ENCODE results near the gene CYB561. TPM values are rescaled to one million over a fixed set of nuclear protein-coding genes. Genes with fewer than 3 reads are reported as not detected.
A peak's percentile ranks its signal among the peaks of the same experiment; 100 is the strongest.

CYB561 gene
- total and polyA plus RNA-seq, 2 of the 4 experiments (the other 2 are of a cell fraction): 2.5 to 3.0 TPM

GRCh38 chr17:63490329-63490728 is 44.2 kb upstream of the CYB561 start:
- POLR2A ChIA-PET (ENCODE audit: unreplicated experiment): no interaction called here
- ATAC-seq (ENCODE audit: low read depth) (no peak), DNase-seq (no peak)
- no peak overlapping the region for H3K23ac ChIP-seq (ENCODE audit: low read depth, low read length)
- H2BK5ac ChIP-seq (ENCODE audit: low read depth, low read length, poor library complexity, severe bottlenecking): no peak overlapping the region
- H2AK9ac ChIP-seq (replicated peaks; ENCODE audit: low read depth, low read length, poor library complexity): no peak overlapping the region
- H2AK5ac ChIP-seq (ENCODE audit: low read depth, low read length): no peak overlapping the region
- TF ChIP-seq RCOR1 (IDR thresholded peaks at IDR 0.05; ENCODE audit: insufficient replicate concordance, low read length) (no peak), NFE2L2 (IDR thresholded peaks at IDR 0.05; ENCODE audit: low read depth, low read length) (no peak), MAFK (IDR thresholded peaks at IDR 0.05; ENCODE audit: low read depth, low read length) (no peak), MAZ (IDR thresholded peaks at IDR 0.05; ENCODE audit: borderline replicate concordance, low read depth, low read length) (no peak), ELK1 (IDR thresholded peaks at IDR 0.05; ENCODE audit: borderline replicate concordance, low read depth, low read length) (no peak), FOS (IDR thresholded peaks at IDR 0.05; ENCODE audit: low read depth, low read length) (no peak)
- H4K91ac ChIP-seq (ENCODE audit: insufficient read depth, low read depth, low read length): no peak overlapping the region
- CTCF ChIA-PET: no interaction called here
- H3K27ac ChIP-seq (ENCODE audit: insufficient read depth, low read length): no peak overlapping the region
- dilution Hi-C loops (cut with HindIII; ENCODE audit: low sequenced_read_pairs, unreplicated experiment) (no loop called here), in situ Hi-C loops (cut with MboI; ENCODE audit: low sequenced_read_pairs) (no loop called here), intact Hi-C loops (cut with micrococcal nuclease) (no loop called here)
- H3K36me3 ChIP-seq (ENCODE audit: control insufficient read depth, insufficient read depth, low read length): no peaks in the 10 kb centered on the region
- H2BK15ac ChIP-seq (ENCODE audit: low read depth, low read length): no peak overlapping the region
- H3K4me2 ChIP-seq (ENCODE audit: low read depth, low read length): no peak overlapping the region
- H2BK120ac ChIP-seq (ENCODE audit: low read depth, low read length): no peak overlapping the region
- peaks cover 8% of the 10 kb centered on the region for H3K4me1 ChIP-seq (ENCODE audit: control insufficient read depth, insufficient read depth, low read length)
- H3K79me1 ChIP-seq (ENCODE audit: low read depth in 1 of 2, low read length in 2 of 2): no peaks in the 10 kb centered on the region
- H3K27me3 ChIP-seq (ENCODE audit: control insufficient read depth, insufficient read depth, low read length): peaks cover 9% of the 10 kb centered on the region; the same call in 1 of the 2 replicates
- H3K9ac ChIP-seq (ENCODE audit: low read depth, low read length): no peak overlapping the region
- peaks cover 5% of the 10 kb centered on the region for H3K9me1 ChIP-seq (ENCODE audit: insufficient read depth, low read length)
- no peaks in the 10 kb centered on the region for H3K9me3 ChIP-seq (ENCODE audit: control insufficient read depth, insufficient read depth, low read length)
- no peak overlapping the region for H3K4me3 ChIP-seq (ENCODE audit: insufficient read depth, low read depth, low read length)
- H4K5ac ChIP-seq (ENCODE audit: low read depth, low read length): no peak overlapping the region
- no peaks in the 10 kb centered on the region for H4K20me1 ChIP-seq (ENCODE audit: insufficient read depth, low read length)
- H3K4ac ChIP-seq (ENCODE audit: low read depth, low read length): no peak overlapping the region
- 0 out of 2 replicates have a peak overlapping the region, but pooled peaks have one; percentile 21 for H3K14ac ChIP-seq (replicated peaks; ENCODE audit: low read depth, low read length)
- no TSS peak for BruUV-seq (replicated peaks)
- H3K18ac ChIP-seq (ENCODE audit: low read depth, low read length): no peak overlapping the region
- no peak overlapping the region for H2BK20ac ChIP-seq (ENCODE audit: low read depth, low read length)
- no CpG with 5 or more reads among the region's 10 CpGs for WGBS, 2 experiments (ENCODE audit: extremely low coverage in 2 of 2, insufficient read length in 1 of 2)
- no peak overlapping the region for H4K8ac ChIP-seq (ENCODE audit: low read depth in 2 of 2, low read length in 2 of 2)
- H2AFZ ChIP-seq (replicated peaks; ENCODE audit: low read length, poor library complexity): peak overlapping the region; percentile 47
- H3K56ac ChIP-seq (ENCODE audit: extremely low read depth, insufficient read depth, low read length): no peak overlapping the region

All from IMR-90 (cell line).